ENCODE data around the gene IVNS1ABP.

DNA sequence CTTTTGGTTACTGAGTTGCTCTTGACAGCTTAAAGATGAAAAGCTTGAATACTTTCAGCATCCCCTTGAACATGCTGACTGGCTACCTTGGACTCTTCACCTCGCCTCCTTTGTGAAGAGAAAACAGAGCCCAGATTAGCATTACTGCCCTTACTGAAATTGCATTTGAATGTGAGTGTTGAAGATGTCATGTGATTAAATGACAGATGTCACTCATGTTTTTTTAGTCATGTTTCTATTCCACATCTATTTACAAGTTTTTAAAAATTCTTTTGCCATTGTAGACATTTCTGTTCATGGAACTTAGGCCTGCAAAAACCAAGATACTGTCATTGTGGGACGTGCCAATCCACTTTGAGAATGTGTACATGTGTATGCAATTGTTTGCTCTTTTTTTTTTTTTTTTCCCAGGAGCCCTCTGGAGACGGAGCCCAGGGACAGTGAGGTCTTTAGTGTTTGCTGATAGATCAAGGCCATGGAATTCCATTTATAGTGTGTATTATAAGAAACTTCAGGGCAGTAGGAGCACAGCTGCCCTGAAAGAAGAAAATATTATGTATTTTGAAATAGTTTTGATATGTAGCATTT, 25.7 kb upstream of the IVNS1ABP start:
- TF ChIP-seq RAD21 (IDR thresholded peaks at IDR 0.05; ENCODE audit: low read depth), result no peak
- TF ChIP-seq, protein P1, sequence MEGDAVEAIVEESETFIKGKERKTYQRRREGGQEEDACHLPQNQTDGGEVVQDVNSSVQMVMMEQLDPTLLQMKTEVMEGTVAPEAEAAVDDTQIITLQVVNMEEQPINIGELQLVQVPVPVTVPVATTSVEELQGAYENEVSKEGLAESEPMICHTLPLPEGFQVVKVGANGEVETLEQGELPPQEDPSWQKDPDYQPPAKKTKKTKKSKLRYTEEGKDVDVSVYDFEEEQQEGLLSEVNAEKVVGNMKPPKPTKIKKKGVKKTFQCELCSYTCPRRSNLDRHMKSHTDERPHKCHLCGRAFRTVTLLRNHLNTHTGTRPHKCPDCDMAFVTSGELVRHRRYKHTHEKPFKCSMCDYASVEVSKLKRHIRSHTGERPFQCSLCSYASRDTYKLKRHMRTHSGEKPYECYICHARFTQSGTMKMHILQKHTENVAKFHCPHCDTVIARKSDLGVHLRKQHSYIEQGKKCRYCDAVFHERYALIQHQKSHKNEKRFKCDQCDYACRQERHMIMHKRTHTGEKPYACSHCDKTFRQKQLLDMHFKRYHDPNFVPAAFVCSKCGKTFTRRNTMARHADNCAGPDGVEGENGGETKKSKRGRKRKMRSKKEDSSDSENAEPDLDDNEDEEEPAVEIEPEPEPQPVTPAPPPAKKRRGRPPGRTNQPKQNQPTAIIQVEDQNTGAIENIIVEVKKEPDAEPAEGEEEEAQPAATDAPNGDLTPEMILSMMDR (IDR thresholded peaks at IDR 0.05 in 2 of 3, conservative IDR thresholded peaks at IDR 0.05 in 1 of 3; ENCODE audit: borderline replicate concordance in 1 of 3, insufficient read depth in 1 of 3, low read depth in 2 of 3, low read length in 2 of 3), result no peak

Measured in HCT116 (cell line).